GM12801 (cell line): ENCODE results near the gene FAM193B.

ENCODE experiments used
- TF ChIP-seq, protein P1 (sequence below): IDR thresholded peaks from one replicate; pipeline ENCODE4 v1.5.1; 2011; ENCODE audit warnings: control low read depth; ENCODE audit not compliant: insufficient read length; ENCODE audit errors: extremely low read depth

Gene FAM193B

DNA sequence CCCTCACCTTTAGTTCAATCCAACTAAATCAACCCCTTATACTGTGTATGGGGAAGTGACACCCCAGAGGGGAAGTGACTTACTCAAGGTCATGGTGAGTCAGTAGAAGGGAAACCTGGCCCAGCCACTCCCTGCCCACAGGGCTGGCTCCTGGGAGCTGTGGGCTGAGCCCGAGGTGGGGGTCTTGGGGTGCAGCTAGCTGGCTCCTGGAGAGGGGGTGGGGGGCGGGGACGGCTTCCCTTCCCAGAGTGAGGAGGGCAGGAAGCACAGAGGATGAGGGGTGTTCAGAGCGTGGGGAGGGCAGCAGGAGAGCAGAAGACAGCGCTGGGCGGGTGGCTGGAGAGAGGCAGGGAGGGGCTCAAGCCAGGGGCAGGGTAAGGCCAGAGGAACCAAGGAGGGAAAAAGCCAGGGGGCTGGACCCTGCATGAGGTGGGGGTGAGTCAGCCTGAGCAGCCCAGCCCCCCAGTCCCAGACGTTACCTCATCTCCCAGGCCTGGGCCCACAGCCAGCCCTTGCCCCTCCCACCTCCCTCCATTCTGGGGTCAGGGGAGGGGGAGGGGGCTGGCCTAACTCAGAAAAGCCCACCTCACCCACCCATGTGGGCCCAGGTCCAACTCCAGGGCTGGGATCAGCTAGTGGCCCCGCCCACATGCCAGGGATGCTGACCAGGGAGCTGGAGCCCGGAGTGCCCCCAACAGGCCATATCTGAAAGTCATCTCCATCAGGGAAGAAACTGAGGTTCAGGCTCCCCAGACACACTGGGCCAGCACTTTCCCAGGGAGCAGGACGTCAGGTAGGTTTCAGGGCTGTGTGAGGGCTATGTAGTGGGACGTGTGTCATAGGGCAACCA is 59.8 kb downstream of the FAM193B start:
- TF ChIP-seq, protein P1, sequence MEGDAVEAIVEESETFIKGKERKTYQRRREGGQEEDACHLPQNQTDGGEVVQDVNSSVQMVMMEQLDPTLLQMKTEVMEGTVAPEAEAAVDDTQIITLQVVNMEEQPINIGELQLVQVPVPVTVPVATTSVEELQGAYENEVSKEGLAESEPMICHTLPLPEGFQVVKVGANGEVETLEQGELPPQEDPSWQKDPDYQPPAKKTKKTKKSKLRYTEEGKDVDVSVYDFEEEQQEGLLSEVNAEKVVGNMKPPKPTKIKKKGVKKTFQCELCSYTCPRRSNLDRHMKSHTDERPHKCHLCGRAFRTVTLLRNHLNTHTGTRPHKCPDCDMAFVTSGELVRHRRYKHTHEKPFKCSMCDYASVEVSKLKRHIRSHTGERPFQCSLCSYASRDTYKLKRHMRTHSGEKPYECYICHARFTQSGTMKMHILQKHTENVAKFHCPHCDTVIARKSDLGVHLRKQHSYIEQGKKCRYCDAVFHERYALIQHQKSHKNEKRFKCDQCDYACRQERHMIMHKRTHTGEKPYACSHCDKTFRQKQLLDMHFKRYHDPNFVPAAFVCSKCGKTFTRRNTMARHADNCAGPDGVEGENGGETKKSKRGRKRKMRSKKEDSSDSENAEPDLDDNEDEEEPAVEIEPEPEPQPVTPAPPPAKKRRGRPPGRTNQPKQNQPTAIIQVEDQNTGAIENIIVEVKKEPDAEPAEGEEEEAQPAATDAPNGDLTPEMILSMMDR = no peak

DNA sequence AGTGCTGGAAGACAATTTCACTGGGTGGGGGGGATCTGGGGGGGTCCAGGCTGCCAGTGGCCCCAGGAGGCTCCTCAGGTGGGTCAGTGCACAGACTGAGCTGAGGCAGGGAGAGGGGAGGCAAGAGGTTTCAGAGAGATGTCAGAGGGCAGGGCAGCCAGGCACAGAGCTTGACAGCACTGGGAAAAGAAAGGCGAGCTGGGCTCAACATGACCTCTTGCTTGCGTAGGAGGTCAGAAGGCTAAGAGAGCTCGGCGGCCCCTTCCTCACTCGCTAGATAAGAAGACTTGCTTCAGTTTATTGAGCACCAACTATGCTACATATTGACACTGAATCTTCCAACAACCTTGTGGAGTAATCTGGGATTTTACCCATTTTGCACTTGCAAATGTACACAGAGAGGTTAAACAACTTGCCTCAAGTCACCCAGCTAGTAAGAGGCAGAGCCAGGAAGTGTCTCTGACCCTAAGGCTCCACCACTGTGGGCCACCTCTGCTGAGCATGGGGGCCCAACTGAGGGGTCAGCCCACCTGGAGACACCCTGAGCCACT is 60.5 kb downstream of the FAM193B start:
- TF ChIP-seq, protein P1 = no peak

DNA sequence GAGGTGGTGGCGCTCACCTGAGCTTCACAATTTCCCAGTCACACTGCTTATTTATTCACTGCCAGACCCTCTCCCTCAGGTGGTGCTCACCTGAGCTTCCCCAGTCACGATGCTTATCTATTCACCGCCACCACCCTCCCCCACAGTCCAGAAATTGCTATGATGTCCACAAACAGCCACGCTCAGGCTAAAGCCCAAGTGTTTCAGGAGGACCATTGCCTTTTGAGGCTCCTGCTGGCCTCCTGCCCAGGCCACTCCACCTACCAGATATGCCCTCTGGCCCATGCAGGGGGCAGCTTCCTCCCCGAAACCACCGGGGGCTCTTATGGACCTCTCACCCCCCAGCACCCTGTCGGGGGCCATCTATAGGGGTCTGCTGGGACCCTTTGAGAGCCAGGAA is 61.5 kb downstream of the FAM193B start:
- TF ChIP-seq, protein P1 = no peak

DNA sequence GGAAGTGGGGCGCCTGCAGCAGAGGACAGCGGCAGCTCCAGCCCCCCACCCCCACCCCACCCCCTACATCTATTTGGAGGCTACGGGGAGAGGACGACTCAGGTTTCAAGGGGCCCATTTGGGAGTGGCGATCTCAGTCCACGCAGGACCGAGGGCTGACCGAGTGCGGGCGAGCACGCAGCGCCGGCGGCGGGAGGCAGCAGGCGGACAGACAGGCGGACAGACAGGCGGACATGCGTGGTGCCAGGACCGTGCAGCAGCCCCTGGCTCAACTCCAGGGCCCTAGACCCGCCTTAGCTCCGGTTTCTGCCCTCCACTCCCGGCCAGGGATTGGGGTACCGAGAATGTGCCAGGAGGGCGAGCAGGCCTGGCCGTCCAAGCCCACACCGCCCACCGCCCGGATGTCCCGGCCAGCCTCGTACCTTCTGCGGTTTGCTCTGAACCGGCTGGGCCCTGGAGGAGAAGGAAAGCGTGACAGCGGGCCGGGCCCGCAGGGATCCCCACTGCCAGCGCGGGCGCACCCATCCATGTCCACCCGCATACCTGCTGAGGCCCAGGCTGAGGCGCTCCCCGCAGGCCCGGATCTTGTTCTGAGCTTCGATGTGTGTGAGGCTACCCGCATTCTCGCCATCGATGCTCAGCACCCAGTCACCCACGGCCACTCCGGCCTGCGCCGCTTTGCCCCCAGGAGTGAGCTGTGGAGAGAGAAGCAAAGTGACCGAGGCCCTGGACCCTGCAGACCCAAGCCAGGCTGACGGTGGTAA is 62.2 kb downstream of the FAM193B start:
- TF ChIP-seq, protein P1 = no peak

DNA sequence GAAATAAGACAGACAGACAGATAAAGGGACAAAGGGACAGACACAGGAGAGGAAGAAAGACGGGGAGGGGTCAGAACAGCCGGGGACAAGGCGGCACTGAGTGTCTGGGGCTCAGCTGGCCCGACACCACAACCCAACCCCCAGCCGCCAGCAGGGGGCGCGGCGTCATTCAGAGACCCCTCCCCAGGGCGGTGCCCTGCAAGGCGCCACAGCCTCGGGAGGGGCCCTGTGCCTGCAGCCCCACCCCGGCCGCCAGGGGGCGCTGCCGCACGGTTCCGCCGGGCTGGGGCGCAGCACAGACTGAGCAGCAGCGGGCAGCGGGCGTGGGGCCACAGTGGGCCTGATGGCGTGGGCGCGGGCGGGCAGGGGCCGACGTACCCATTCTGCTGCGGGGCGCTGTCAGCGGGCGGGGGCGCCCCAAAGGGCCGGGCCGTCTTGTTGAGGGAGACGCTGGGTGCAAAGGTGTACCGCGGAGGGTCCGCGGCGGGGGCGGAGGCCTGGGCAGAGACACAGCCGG is 62.9 kb downstream of the FAM193B start:
- TF ChIP-seq, protein P1 = no peak

DNA sequence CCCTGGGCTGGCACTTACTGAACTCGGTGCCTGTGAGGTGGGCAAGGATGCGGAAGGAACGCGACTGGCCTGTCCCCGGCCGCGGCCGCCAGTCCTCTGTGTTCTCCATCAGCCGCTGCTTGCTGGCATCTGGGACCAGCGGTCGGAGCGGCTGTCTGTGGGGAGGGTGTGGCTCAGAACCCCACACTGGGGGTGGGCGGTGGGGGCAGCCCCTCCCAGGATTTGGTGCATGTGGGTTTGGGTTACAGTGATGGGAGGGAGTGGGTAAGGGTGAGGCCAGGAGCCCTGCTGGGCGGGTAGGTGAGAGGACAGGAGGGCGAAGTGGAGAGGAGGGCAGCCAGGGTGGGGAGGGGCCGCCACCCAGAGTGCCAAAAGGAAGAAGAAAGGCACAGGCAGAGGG is 63.4 kb downstream of the FAM193B start:
- TF ChIP-seq, protein P1 = no peak
